Activated naive CD8-positive, alpha-beta T cell treated with anti-CD3 and anti-CD28 coated beads, Interleukin-2, amount 50 U/mL, for 24 hours (primary cell): Measurements from ENCODE around the gene MMP7.
A peak's percentile ranks its signal among the peaks of the same experiment; 100 is the strongest.

Source experiments
- ATAC-seq: fragments of 150-1000 bp; cut with Tn5 transposase; one replicate; pipeline ENCODE4 v1.10.0; 2021
- DNase-seq: peaks from one replicate; pipeline ENCODE4 v3.0.0; 2021
- H3K27ac Mint-ChIP-seq: one replicate; pipeline ENCODE4 v1.8.0; 2021; ENCODE audit warnings: mild to moderate bottlenecking, mixed read lengths
- H3K27me3 Mint-ChIP-seq: one replicate; pipeline ENCODE4 v1.8.0; 2021; ENCODE audit warnings: mixed read lengths
- H3K36me3 Mint-ChIP-seq: one replicate; pipeline ENCODE4 v1.8.0; 2021; ENCODE audit warnings: low read depth, mixed read lengths
- H3K4me1 Mint-ChIP-seq: one replicate; pipeline ENCODE4 v1.8.0; 2021; ENCODE audit warnings: mixed read lengths
- H3K4me3 Mint-ChIP-seq: one replicate; pipeline ENCODE4 v1.8.0; 2021; ENCODE audit warnings: mild to moderate bottlenecking, moderate library complexity, mixed read lengths
- H3K9me3 Mint-ChIP-seq: one replicate; pipeline ENCODE4 v1.8.0; 2021; ENCODE audit warnings: mixed read lengths

The MMP7 gene

DNA sequence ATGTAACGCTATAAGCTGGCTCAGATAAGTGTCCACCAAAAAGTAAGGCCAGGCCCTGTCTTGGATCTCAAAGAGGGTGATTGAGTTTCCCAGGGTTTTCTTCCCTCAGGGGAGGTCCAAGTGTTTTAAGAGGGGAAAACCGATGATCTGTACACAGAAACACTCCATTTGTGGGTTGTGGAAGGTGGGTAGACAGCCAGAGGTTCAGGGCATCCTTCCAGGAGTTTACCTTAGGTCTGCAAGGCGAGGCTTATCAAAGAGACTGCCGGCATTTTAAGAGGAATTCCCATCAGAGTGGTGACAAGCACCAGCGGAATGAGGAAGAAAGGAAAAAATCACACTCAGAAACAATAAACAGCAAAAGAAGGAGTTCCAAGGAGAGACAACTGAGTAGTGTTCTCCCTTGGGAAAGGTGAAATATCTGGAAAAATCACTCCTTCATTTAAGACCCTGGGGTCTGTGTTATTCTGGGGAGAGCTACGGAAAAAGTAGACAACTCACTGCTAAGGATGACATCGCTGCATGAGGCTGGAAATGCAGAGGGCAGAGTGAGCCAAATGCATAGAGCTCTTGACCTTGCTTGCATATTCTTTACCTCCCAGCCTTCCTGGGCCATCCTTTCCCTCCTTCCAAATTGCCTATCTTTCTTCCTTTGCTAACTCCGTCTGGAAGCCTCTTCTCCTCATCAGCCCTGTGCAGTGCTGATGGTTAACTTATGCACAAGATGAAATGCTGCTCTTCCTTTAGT, 22.1 kb upstream of the MMP7 start:
- Mint-ChIP-seq H3K27ac (no peak overlapping the region), H3K27me3 (no peaks in the 10 kb centered on the region), H3K4me1 (peaks cover 6% of the 10 kb centered on the region), H3K4me3 (no peak overlapping the region), H3K9me3 (no peaks in the 10 kb centered on the region), H3K36me3 (no peaks in the 10 kb centered on the region)
- no peak for DNase-seq
- ATAC-seq: no peak

DNA sequence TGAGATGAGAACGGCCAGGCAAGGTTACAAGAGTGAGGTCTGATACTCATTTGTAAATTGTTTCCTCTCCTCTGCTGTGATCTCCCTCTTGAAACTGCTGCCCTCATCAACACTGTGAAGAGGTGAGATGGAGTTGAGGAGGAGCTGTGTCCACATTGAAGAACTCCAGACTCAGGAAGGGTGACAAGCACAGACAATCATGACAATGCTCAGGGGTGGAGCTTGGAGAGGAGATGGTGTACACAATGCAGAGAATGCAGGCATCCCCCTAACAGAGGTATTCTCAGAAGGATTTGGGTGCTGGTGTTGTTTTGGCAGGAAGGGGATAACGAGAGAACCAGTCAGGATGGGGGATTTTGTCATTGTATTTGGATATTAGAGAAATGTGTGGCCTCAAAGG, 21.5 kb upstream of the MMP7 start:
- Mint-ChIP-seq H3K9me3 (no peaks in the 10 kb centered on the region), H3K27me3 (no peaks in the 10 kb centered on the region), H3K4me3 (no peak overlapping the region), H3K36me3 (no peaks in the 10 kb centered on the region), H3K27ac (no peak overlapping the region), H3K4me1 (peaks cover 8% of the 10 kb centered on the region)
- ATAC-seq (no peak), DNase-seq (no peak)

DNA sequence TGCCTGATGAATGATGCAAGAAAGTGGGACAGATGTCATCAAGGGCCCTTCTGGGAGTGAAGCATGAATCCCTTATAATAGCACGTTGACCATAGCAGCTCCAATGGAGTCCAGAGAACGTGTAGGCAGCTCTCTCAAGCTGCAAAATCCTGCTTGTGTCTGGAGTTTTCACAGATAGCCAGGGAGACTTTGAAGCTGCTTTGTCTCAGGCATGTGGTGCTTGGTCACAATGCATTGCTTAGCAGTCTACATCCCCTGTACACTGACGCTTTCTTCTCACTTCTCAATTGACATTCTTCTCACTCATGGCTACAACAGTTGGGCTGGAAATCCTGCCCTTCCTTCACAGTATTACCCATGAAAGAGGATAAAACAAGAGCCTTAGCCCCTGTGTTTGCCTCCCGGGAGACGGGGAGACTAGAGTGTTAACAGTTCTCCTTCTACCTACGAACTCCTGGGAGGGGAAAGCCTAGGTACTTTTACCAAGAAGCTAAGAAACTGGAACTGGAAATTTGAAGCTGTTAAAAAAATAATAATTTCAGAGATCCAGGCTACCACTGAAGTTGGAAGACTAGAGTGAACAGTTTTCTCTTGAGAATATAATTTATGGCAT, 20.7 kb upstream of the MMP7 start:
- Mint-ChIP-seq H3K27me3 (no peaks in the 10 kb centered on the region), H3K27ac (peak overlapping the region; percentile 16)

DNA sequence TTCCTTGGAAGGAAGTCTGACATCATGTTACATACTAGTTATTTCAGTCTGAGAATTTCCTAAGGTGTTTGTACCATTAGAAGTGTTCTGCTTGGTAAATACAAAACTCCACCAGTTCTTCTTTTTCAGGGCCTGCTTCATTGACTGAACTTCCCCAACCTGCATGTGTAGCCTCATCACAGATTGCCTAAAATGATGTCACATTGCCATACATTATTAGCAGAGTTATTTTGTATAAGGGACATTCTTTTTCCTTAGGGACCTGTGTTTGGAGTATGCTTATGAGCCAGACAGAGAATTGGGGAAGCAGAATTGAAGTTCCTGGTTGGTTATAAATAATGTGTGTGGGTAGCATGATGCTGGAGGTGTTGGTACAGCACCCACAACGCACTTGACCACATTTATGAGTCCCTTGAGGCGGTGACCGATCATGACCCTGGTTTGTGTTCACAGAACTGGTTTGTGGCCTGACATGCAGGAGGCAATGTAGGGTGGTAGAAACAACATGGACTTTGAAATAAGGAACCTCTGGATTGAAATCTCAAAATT, 16.4 kb upstream of the MMP7 start:
- H3K4me1 Mint-ChIP-seq: peaks cover 14% of the 10 kb centered on the region
- H3K4me3 Mint-ChIP-seq: no peak overlapping the region
- no peaks in the 10 kb centered on the region for H3K27me3 Mint-ChIP-seq
- ATAC-seq (peak; percentile 69), DNase-seq (no peak)
- H3K36me3 Mint-ChIP-seq: no peaks in the 10 kb centered on the region
- no peaks in the 10 kb centered on the region for H3K9me3 Mint-ChIP-seq
- peak overlapping the region; percentile 64 for H3K27ac Mint-ChIP-seq

More for the DNA sequence above, 20.7 kb upstream of the MMP7 start:
- Mint-ChIP-seq H3K4me3 (no peak overlapping the region), H3K9me3 (no peaks in the 10 kb centered on the region), H3K36me3 (no peaks in the 10 kb centered on the region), H3K4me1 (peaks cover 13% of the 10 kb centered on the region)
- ATAC-seq (no peak), DNase-seq (no peak)

DNA sequence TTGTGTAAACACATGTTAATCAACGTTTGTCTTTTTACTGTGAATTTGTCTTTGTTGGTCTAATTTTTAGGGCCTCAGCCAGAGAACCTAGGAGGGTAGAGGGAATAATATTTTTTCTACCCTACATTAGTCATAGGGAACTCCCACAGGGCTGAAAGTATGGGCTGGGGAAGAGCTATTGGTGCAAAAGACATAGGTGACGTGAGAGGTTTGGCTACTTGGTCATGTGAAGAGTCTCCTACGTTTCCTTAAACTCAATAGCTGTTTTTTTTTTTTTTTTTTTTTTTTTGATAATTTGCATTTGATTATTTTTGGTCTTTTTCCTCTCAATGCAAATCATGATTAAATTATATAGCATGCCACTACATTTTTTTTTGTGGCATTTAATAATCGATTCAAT, 15.9 kb upstream of the MMP7 start:
- no peak overlapping the region for H3K4me3 Mint-ChIP-seq
- H3K27me3 Mint-ChIP-seq: no peaks in the 10 kb centered on the region
- ATAC-seq (peak; percentile 48), DNase-seq (no peak)
- H3K27ac Mint-ChIP-seq: peak overlapping the region; percentile 64
- no peaks in the 10 kb centered on the region for H3K9me3 Mint-ChIP-seq
- no peaks in the 10 kb centered on the region for H3K36me3 Mint-ChIP-seq
- peaks cover 13% of the 10 kb centered on the region for H3K4me1 Mint-ChIP-seq

DNA sequence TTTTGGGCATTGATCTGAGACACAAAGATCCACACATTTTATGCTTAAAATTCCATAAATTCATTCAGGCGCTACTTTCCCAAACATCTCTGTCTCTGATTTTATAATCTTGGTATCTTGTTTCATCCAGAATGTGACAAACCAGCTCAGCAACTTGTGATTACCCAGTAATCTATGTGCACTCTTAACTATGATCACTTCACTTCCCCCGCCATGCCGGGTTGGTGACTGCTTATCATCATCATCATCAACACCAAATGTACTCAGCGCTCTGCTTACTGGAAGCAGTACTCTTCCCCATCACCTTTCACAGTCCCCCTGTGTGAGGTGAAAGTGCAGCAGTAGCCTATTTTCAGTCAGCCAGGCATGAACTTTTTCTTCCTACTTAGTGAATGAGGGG, 15.2 kb upstream of the MMP7 start:
- no peak for ATAC-seq
- H3K4me1 Mint-ChIP-seq: peaks cover 13% of the 10 kb centered on the region
- no peaks in the 10 kb centered on the region for H3K36me3 Mint-ChIP-seq
- H3K27me3 Mint-ChIP-seq: no peaks in the 10 kb centered on the region
- H3K9me3 Mint-ChIP-seq: no peaks in the 10 kb centered on the region
- peak overlapping the region; percentile 52 for H3K27ac Mint-ChIP-seq
- no peak overlapping the region for H3K4me3 Mint-ChIP-seq
- DNase-seq: no peak

DNA sequence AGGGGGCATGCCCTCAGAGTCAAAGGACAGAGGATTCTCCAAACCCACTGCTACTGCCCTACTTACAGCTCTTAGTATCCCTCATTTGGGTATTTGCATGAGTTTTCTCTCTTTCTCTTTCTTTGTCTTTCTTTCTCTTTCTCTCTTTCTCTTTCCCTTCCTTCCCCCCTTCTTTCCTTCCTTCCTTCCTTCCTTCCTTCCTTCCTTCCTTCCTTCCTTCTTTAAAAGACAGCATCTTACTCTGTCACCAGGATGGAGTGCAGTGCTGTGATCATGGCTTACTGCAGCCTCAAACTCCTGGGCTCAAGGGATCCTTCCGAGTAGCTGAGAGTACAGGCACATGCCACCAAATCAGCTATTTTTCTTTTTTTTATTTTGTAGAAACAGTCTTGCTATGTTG, 14.0 kb upstream of the MMP7 start:
- H3K4me1 Mint-ChIP-seq: peaks cover 13% of the 10 kb centered on the region
- H3K4me3 Mint-ChIP-seq: no peak overlapping the region
- H3K9me3 Mint-ChIP-seq: no peaks in the 10 kb centered on the region
- H3K27ac Mint-ChIP-seq: peak overlapping the region; percentile 60
- no peaks in the 10 kb centered on the region for H3K36me3 Mint-ChIP-seq
- no peak for DNase-seq
- no peak for ATAC-seq
- H3K27me3 Mint-ChIP-seq: no peaks in the 10 kb centered on the region

DNA sequence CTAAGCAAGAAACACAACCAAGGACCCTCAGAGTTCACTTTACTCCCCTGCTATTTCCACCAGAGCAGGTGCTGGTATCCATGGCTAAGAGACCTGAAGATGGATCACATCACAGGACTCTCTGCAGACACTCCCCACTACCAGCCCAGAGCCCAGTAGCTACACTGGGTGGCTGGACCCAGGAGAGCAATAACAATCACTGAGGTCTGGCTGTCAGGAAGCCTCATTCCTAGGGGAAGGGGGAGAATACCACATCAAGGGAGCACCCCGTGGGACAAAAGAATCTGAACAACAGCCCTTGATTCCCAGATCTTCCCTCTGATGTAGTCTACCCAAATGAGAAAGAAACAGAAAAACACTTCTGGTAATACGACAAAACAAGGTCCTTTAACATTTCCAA, 9.0 kb upstream of the MMP7 start:
- ATAC-seq (no peak), DNase-seq (no peak)
- H3K4me1 Mint-ChIP-seq: peaks cover 2% of the 10 kb centered on the region
- H3K36me3 Mint-ChIP-seq: no peaks in the 10 kb centered on the region
- H3K27me3 Mint-ChIP-seq: peaks cover 2% of the 10 kb centered on the region
- H3K27ac Mint-ChIP-seq: no peak overlapping the region
- no peak overlapping the region for H3K4me3 Mint-ChIP-seq
- no peaks in the 10 kb centered on the region for H3K9me3 Mint-ChIP-seq

DNA sequence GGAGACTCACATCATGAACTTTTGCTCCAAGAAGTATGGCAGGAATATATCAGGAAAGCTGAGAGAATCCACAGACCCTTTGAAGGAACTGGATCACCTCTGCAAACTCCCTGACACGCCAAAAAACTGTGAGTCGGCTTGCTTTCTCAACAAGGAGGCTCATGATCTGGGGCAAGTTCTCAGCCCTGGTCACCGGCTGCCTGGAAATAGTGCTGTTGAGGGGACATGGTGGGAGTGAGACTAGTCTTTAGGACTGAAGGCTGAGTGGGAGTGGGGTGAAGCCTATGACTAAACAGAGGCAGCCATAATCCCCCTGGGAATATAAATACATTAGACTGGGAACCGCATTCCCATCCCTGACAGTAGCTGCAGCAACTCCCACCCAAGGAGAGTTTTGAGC, 8.4 kb upstream of the MMP7 start:
- H3K27me3 Mint-ChIP-seq: peaks cover 2% of the 10 kb centered on the region
- H3K4me3 Mint-ChIP-seq: no peak overlapping the region
- H3K9me3 Mint-ChIP-seq: no peaks in the 10 kb centered on the region
- H3K36me3 Mint-ChIP-seq: no peaks in the 10 kb centered on the region
- DNase-seq (no peak), ATAC-seq (no peak)
- H3K4me1 Mint-ChIP-seq: no peaks in the 10 kb centered on the region
- no peak overlapping the region for H3K27ac Mint-ChIP-seq

DNA sequence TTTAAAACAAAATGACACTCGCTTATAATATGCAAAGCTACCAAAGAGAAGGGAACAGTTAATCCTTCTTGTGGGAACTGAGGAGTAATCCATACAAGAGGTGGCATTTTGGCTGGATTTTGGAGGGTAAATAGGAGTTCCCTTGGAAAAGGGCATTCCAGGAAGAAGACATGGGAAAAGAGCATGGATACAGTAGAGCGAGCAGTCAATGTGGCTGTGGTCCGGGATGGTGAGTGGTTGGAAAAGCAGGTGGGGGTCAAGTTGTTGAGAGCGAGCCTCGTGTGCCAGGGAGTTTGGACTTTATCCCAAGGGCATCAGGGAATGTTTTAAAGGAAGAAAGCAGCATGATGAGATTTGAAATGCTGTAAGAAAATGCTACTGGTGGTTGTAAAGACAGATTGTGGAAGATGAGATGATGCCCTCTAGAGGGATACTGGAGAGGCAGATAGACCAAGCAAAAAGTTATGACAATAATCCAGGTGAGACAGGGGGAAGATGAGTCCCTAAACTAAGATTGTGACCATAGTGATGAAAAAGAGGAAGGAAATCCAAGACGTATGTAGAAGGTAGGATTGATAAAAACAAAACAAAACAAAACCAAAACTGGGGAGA, 3.8 kb upstream of the MMP7 start:
- no peak overlapping the region for H3K27ac Mint-ChIP-seq
- H3K36me3 Mint-ChIP-seq: no peaks in the 10 kb centered on the region
- H3K9me3 Mint-ChIP-seq: no peaks in the 10 kb centered on the region
- DNase-seq: no peak
- peaks cover 2% of the 10 kb centered on the region for H3K27me3 Mint-ChIP-seq
- no peak overlapping the region for H3K4me3 Mint-ChIP-seq
- no peak for ATAC-seq
- no peaks in the 10 kb centered on the region for H3K4me1 Mint-ChIP-seq

DNA sequence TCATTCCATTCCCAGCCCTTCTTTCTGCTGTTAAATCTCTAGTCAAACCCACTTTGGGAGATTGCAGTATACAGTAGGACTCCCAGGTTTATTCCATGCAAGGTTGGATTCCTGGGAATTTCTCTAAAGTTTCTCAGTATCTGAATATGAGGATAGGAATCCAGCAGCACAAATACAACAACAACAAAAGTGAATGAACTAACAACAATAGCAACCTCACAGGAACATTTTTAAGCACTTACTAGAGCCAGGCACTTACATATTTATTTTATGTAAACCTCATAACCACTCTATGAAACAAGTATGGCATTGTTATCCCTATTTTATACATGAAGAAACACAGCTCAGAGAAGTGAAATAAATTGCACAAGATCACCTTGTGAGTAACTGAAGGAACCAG, 1.9 kb downstream of the MMP7 start:
- Mint-ChIP-seq H3K36me3 (no peaks in the 10 kb centered on the region), H3K4me3 (no peak overlapping the region), H3K27me3 (no peaks in the 10 kb centered on the region), H3K27ac (no peak overlapping the region), H3K4me1 (peaks cover 2% of the 10 kb centered on the region), H3K9me3 (no peaks in the 10 kb centered on the region)
- DNase-seq (no peak), ATAC-seq (no peak)

DNA sequence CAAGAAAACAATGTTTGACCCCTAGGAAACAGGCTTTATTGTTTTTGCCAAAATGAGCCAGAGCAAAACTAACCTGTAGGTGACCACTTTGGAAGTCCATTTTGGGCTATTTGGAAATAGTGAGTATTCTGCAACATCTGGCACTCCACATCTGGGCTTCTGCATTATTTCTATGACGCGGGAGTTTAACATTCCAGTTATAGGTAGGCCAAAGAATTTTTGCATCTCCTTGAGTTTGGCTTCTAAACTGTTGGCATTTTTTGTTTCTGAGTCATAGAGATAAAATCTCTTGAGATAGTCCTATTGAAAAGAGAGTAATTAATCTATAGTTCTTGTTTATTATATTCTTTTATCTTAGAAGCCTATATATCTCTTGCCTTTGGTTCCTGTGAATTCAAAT, 2.9 kb downstream of the MMP7 start:
- ATAC-seq (no peak), DNase-seq (no peak)
- Mint-ChIP-seq H3K4me3 (no peak overlapping the region), H3K9me3 (no peaks in the 10 kb centered on the region), H3K36me3 (no peaks in the 10 kb centered on the region), H3K27ac (no peak overlapping the region), H3K4me1 (peaks cover 5% of the 10 kb centered on the region), H3K27me3 (no peaks in the 10 kb centered on the region)

DNA sequence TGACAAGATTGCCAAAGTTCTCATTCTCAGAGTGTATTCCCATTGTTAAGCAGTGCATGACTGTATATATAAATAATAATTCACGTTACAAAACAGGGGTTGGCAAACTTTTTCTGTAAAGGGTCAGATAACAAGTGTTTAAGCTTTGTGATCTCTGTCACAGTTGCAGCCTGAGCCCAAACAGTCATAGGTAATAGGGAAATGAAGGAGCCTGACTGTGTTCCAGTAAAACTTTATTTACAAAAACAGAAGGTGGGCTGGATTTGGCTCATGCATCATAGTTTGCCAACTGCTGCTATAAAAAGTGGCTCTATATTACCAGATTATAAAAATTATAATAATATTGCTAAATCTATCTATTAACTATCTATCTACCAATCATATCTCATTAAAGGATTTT, 3.5 kb downstream of the MMP7 start:
- H3K27ac Mint-ChIP-seq: no peak overlapping the region
- ATAC-seq: no peak
- no peak overlapping the region for H3K4me3 Mint-ChIP-seq
- no peaks in the 10 kb centered on the region for H3K9me3 Mint-ChIP-seq
- H3K27me3 Mint-ChIP-seq: peaks cover 4% of the 10 kb centered on the region
- H3K36me3 Mint-ChIP-seq: no peaks in the 10 kb centered on the region
- H3K4me1 Mint-ChIP-seq: peaks cover 8% of the 10 kb centered on the region
- DNase-seq: no peak

DNA sequence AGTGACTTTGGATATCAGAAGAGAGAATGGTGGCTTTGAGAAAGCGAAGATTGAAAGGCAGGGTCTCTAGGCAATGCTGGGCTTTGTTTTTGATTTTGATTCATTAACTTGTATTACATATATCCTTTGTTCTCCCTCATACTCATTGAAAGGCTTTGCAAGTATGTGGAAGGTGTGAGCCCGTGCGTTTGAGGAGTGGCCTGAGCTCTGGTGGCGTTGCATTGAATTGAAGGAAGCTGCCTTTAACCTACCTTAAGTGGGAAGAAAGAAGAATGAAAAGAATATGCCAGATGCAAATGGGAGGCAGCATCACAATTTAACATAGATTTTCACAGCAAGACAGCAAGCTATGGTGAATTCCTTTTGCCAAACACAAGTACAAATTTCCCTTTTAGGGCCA, 6.7 kb downstream of the MMP7 start:
- H3K36me3 Mint-ChIP-seq: no peaks in the 10 kb centered on the region
- H3K4me1 Mint-ChIP-seq: peaks cover 8% of the 10 kb centered on the region
- no peak for DNase-seq
- no peak overlapping the region for H3K4me3 Mint-ChIP-seq
- H3K27ac Mint-ChIP-seq: no peak overlapping the region
- H3K27me3 Mint-ChIP-seq: peaks cover 10% of the 10 kb centered on the region
- no peak for ATAC-seq
- H3K9me3 Mint-ChIP-seq: no peaks in the 10 kb centered on the region

DNA sequence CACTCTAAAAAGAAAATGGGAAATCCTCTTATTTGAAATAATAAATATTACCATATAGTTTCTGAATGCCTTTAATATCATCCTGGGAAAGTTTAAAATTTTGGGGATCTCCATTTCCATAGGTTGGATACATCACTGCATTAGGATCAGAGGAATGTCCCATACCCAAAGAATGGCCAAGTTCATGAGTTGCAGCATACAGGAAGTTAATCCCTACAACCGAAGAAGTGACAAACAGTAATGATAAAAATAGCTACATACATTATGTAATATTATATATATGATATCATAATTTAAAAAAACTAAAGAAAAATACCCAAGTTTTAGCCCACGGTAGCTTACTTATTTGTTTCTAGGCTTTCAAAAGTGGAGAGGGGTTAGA, 7.4 kb downstream of the MMP7 start:
- ATAC-seq (no peak), DNase-seq (no peak)
- Mint-ChIP-seq H3K36me3 (no peaks in the 10 kb centered on the region), H3K4me3 (no peak overlapping the region), H3K27ac (no peak overlapping the region), H3K4me1 (peaks cover 8% of the 10 kb centered on the region), H3K9me3 (no peaks in the 10 kb centered on the region), H3K27me3 (peaks cover 10% of the 10 kb centered on the region)
